Cerebellar nuclear complex (tissue), 1 donor: ENCODE results near the gene ZNF385A.
A peak's percentile ranks its signal among the peaks of the same experiment; 100 is the strongest.

Source experiments
- DNase-seq, 2 experiments: peaks; one replicate each; lab custom pipeline; 2025; lab: John Stamatoyannopoulos, UW

Gene ZNF385A

DNA sequence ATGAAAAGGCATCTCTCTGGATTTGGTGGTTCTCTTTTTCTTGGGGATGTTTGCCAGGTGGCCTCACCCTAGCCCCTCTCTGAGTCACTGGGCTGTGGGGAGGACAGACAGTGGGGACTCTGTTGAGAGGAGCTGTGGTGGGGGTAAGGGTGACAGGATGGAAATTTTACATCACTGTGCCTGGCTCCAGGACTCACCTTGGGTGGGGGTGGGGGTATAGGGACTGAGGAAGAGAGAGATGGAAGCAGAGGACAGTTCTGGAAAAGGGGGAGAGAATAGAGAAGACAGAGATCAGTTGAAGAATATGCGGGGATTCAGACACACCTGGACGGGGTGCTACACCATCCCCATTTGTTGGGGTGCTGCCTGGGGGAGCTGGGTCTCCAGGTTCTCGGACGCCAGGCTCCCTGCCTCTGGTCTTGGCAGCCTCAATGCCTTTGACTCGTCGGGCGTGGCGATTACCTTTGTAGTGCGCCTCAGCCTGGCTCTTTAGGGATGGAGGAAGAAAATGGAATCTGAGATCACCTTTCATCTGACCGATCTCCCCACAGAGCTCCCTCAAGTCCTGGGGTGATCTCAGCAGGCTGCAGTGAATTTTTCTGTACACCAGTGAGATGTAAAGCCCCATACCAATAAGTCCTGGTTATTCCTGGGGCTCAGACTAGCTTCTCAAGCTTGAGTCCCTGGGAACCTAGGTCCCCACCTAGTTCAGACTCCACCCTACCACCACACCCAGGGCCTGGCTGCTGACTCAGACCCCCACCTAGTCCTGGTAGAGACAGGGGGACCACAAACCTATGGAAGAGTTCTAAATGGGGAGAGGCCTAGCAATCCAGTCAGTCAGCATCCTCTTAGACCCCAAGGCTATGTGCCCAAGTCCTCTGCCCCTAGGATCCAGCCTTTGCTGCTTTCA lies 10.6 kb downstream of the ZNF385A start:
- DNase-seq, result no peak

GRCh38 chr12:54372113-54372806 lies 12.3 kb downstream of the ZNF385A start:
- DNase-seq, result no peak

DNA sequence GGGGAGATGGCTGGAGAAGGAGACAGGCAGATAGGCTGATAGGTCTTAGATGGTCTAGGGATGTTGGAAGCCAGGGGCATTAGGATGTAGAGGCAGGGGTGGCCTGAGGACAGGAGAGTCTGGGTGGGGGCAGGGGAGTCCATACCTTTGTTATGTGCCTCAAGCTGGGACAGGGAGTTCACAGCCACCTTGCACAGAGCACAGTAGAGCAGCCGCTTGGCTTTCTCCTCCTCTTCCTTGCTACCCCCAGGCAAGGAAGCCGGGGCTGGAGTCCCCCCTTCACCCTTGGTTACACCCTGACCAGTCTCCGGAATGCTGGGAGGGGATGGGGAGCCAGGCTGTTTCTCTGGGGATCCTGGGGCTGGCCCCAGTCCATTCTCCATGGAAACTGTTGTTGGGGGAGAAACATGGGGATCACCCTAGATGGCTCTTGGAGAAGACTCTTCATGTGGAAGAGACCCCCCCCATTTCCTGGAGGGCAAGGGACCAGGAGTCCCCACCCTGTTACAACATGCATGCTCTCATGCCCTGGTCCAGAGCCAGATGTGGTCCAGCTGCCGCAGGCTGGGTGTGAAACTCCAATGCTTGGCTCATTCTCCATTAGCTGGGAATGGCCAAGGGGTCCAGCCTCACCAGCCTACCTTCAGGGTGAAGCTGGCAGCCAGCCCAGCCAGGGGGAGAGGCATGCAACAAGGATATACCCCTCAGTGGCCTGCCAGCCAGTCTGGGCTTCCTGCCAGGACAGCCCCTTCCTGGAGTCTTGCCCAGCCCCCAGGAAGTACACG lies 13.0 kb downstream of the ZNF385A start:
- DNase-seq, result no peak

DNA sequence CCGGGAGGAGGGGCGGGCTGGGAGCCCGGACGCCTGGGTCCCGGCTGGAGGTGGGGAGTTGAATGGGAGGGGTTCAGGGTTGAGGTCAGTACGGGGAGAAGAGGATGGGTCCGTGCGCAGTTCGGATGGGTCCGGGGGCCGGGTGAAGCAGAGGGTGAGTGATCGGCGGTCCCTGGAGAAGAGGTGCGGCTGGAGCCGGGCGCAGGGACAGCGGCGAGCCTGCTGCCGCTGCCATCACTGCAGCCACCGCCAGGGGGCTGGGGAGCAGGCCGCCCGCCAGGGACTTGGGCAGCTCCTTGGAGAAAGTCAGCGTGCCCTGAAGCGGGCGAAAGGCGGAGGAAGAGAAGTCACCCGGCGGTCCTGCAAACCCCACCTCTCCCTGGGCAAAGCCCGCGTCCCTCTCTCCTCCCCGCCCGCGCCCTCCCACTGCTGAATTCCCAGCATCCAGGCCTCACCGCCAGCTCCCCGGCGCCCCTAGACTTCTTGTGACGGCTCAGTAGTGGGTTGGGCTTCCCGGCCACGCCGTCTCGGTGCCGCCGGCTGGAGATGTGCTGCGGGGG lies 14.3 kb downstream of the ZNF385A start:
- peak in 1 of 2 experiments; percentile 5 for DNase-seq

DNA sequence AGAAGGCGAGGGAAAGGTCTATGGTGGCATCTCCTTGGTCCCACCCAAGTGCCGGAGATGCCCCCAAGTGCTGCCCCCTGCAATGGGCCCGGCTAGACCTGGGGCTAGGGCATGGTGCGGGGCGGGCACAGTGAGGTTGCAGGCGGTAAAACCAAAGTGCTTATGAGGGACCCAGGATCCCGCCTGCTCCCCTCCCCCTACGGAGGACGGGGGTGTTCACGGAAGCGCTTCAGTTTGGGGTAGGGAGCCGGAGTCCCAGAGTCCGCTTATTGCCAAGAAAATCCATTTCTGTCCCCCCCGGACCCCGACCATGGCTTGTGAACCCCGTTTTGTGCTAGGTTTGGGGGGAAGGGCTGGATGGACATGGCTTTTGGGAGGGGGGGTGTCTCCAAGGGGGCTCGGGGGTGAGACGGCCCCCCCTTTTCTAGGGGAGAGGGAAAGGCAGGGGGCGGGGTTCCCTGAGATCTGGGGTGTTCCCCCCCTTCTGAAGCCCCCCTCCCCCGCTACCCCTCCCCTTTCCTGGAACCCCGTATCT lies 14.9 kb downstream of the ZNF385A start:
- no peak for DNase-seq

GRCh38 chr12:54368709-54369596 lies 15.6 kb downstream of the ZNF385A start:
- DNase-seq, result peak in 1 of 2 experiments; percentile 37

DNA sequence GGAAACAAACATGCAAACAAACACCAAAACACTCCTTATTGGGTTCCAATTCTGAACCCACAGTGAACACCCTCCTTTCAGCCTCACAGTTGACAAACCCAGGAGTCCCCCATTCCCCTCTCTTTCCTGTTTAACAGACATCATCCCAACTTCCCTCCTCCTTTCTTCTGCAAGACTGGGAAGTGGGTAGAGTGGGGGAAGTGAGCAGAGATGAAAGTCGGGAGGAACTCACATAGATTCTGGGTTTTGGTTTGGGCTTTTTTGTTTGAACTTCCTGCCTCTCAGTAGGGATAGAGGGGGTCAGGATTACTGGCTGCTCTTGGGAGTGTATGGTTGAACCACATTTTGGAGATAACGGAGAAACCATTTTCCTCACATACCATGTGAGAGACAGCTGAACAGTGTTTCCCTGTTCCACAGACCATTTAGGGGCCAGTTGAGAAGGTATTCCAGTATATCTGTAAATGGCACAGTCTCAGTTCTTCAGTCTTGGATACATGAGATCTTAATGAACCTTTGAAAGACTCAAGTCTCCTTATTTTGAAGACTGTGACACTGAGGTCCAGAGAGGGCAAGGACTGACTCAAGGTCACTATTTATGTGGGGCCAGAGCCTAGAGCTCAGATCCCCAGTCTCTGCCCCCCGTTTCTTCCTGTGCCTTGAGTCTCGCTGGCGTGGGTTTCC lies 16.4 kb downstream of the ZNF385A start:
- no peak for DNase-seq

- no peak for DNase-seq
Observed at GRCh38 chr12:54364413-54364812, 20.1 kb downstream of the ZNF385A start, which contains the start of gene GPR84. Gene GPR84 (minus strand): TSS chr12:54364486. CDS start chr12:54363851, 635 bp downstream.

- DNase-seq, result no peak
Observed at GRCh38 chr12:54363618-54364017, 20.9 kb downstream of the ZNF385A start.

GRCh38 chr12:54363047-54363446 lies 21.5 kb downstream of the ZNF385A start:
- DNase-seq, result no peak

DNA sequence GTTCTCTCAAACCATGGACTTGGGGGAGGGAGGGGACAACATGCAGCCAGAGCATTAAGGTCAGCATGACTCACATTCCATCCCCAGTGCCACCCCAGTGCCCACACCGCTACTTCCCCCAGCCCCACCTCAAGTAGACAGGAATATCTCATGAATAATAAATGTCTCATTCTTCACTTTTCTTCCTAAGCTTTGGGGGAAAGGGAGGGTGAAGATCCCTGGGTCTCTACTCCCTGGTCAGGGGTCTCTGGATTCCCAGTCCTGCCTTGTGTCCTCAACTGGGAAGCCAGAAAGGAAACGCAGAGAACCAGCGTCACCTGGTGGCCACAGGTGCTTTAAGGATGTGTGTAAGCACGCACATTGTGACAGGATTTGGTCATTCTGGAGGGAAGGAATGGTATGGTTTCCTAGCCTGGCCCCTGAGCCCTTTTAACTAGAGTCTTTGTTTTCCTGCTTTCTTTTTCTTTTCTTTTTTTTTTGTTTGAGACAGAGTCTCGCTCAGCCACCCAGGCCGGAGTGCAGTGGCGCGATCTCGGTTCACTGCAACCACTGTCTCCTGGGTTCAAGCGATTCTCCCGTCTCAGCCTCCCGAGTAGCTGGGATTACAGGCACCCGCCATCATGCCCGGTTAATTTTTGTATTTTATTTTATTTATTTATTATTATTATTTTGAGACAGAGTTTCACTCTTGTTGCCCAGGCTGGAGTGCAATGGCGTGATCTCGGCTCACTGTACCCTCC lies 23.6 kb downstream of the ZNF385A start:
- DNase-seq, result no peak

DNA sequence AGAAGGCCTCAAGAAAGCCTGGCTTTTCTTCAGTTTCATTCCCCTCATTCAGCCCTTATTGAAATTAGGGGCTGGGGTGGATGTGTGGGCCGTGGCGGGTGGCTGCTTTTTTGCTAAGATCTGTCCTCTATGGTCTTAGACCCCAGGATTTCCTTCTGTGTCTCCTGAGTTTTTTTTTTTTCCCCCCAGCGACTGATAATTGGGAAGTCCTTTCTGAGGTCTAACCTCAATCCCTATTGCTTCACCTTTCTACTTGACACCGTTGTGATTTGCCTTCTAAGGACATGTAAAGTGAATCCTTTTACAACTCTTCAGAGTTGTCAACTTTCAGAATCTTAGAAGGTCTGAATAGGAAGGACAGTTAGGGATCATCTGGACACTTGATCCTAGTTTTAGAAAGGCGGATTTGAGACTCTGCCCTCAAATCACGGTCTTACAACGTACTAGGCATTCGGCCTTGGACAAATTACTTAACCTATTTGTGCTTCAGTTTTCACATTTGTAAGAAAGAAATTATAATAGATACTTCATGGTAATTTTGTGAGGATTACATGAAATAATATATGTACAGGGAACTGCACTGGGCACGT lies 24.7 kb downstream of the ZNF385A start:
- DNase-seq, result no peak

DNA sequence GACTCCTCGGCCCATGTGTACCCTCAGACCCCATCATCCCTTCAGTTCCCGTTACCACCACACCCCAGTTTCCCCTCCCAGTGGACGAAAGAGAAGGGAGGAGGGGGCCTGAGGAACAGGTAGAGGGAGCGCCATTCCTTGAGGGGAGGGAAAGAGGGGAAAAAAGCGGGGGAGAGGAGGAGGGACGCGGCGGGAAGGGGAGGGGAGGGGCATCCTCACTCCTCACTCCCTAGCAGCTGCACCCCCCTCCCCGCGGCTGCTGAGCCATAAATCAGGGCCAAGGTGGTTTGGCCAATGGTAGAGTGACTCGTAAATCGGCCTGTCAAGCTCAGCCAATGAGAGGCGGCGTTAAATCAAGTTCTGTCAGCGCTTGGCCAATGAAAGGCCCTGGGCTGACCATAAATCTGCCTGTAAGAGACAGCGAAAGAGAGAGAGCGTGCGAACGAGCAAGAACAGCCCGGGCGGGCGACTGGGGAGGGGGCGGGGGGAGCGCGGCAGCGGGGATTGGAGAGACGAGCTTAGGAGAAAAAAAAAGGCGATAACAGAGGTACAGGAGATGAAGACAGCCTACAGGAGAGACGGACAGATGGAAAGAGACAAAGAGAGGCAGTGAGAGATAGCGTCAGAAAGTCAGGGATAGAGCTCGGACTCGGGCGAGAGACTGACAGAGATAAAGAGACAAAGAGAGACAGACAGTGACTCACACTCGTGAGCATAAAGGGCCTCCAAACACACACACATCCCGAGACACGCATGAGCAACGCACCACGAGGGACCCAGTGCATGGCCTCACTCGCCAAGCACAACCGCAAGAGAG lies 25.4 kb downstream of the ZNF385A start:
- DNase-seq, result peak; percentile 80 to 97

DNA sequence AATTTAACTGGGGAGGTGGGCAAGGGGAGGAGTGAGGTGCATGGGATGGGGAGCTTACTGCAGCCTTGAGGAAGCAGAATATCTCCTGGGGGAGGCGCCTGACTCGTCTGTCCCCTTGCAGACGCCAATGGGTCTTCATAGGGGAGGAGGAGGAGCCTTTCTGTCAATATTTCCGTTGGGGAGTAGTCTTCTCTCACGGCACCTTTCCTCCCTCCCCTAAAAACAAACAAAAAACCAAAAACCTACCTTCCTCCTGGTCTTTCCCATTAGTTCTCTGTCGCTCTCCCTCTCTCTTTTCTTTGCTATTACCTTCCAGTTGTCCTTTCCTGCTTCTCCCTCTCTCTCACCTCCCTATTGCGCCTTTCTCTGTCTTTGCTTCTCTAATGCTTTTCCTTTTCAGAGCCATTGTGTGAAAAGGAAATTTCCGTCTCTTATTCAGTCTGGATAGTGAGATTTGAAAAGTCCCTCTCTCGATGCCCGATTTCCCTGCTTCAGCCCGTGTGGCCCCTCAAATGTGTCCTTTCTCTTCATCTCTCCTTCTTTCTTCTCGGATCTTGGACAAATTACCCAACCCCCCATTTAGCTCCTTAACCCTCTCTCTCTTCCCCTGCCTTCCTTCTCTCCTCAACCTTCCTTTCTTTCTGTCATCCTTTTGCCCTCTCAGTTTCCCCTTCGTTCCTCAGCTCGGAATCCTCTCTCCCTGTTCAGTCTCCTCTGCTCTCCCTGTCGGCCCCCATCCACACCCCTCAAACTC lies 26.2 kb downstream of the ZNF385A start:
- peak; percentile 11 to 43 for DNase-seq

DNA sequence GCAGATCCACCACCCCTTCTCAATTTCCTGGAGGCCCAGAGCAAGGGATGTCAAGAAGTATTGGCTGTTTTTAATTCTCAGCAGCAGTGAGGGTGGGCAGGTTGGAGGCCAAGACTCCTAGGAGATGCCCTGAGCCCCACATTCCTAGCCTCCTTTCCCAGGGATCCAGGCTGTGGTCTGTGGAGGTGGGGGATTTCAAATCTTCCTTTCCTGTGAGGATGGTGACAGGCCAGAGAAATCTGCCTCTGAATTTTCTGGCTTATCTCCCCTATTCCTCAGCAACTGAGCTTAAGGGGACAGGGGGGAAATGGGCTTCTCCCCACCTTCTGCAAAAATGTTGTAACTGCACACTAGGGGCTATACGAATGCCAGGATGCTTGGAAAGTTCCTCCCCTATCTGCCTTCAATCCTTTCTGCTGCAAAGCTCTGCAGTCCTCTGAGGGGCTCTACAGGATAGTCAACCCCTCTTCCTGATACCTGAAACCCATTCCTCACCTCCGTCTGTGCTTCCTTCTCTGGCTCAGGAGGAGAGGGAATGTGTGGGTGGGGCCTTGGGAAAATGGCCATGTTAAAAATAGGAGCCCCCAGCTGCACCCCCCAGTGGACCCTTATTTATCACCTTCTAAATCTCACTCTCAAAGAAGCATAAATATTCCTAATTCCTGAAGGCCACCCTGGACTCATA lies 26.9 kb downstream of the ZNF385A start:
- no peak for DNase-seq

DNA sequence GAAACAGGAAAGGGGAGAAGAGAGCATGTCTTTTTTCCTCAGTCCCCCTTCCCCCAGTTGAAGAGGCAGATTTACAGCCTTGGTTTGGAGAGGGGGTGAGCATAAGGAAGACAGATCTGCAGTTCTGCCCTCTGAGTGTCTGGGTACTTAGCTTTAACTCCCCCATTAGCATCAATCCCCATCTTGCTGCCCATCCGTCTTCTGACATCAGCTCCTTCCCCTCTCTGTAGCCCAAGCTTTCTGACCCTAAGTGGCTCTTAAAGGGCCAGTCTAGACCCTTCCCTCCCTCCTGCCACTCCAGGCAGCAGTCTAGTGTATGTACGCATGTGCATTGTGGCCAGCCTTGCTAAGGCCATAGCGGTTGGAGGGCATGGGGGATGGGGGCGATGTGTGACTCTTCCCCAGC lies 27.6 kb downstream of the ZNF385A start:
- DNase-seq, result no peak

GRCh38 chr12:54356228-54356627 lies 28.3 kb downstream of the ZNF385A start:
- DNase-seq, result no peak
